Inflammatory macrophage (primary cell): ENCODE measurements around the gene TAS2R20.

Experiments
- DNase-seq, 2 donors: peaks; one replicate each; pipeline ENCODE4 v3.0.0-alpha.2; 2020 to 2022

Gene TAS2R20

GRCh38 chr12:10959804-10960203 lies 38.3 kb downstream of the TAS2R20 start:
- DNase-seq, result no peak

DNA sequence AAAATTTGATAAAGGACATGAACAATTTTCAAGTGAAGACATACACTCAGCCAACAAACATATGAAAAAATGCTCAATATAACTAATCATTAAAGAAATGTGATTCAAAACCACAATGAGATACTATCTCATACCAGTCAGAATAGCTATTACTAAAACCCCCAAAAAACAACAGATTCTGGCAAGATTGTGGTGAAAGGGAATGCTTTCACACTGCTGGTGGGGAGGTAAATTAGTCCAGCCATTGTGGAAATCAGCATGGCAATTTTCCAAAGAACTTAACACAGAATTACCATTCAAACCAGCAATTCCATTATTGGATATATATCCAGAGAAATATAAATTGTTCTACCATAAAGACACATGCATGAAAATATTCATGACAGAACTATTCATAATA lies 40.4 kb downstream of the TAS2R20 start:
- no peak for DNase-seq

- DNase-seq, result no peak
Measured at GRCh38 chr12:10956085-10956484, 42.0 kb downstream of the TAS2R20 start.

- no peak for DNase-seq
Measured at GRCh38 chr12:10952645-10953044, 45.5 kb downstream of the TAS2R20 start.
